Vagina (tissue), 2 donors: ENCODE results near the gene ARID1B.

Experiments
- CTCF ChIP-seq, 3 experiments: fragments of 450-650 bp in 2 of 3; fragments of 200-600 bp in 1 of 3; sonication (generic) in 1 of 3; IDR thresholded peaks; one replicate each; pipeline ENCODE4 v1.5.1; 2017 to 2019; ENCODE audit warnings: antibody characterized with exemption in 3 of 3, mild to moderate bottlenecking in 2 of 3, moderate library complexity in 2 of 3
- POLR2A ChIP-seq, 2 donors: fragments of 450-650 bp; IDR thresholded peaks; one replicate each; pipeline ENCODE4 v1.6.1; 2017; ENCODE audit warnings: antibody characterized with exemption in 2 of 2, mild to moderate bottlenecking in 2 of 2, moderate library complexity in 2 of 2
- POLR2AphosphoS5 ChIP-seq, 2 donors: sonication (generic); formaldehyde crosslinking; IDR thresholded peaks; one replicate each; pipeline ENCODE4 v1.9.0; 2017; ENCODE audit warnings: antibody characterized with exemption in 2 of 2, mild to moderate bottlenecking in 2 of 2, low read depth in 1 of 2; ENCODE audit not compliant: insufficient read depth in 1 of 2

GRCh38 chr6:156884306-156884705 is 107.1 kb downstream of the ARID1B start:
- TF ChIP-seq CTCF (IDR thresholded peaks at IDR 0.05) (no peak), POLR2A (IDR thresholded peaks at IDR 0.05) (no peak), POLR2AphosphoS5 (IDR thresholded peaks at IDR 0.05; ENCODE audit: insufficient read depth in 1 of 2, low read depth in 1 of 2) (no peak)
